ENCODE results near the gene RYR1.
"Not testable (repeated sequence)": the region's sequence is repeated elsewhere in the genome, so short reads cannot be mapped to it uniquely, and the experiment has no call there.

Gene RYR1

DNA sequence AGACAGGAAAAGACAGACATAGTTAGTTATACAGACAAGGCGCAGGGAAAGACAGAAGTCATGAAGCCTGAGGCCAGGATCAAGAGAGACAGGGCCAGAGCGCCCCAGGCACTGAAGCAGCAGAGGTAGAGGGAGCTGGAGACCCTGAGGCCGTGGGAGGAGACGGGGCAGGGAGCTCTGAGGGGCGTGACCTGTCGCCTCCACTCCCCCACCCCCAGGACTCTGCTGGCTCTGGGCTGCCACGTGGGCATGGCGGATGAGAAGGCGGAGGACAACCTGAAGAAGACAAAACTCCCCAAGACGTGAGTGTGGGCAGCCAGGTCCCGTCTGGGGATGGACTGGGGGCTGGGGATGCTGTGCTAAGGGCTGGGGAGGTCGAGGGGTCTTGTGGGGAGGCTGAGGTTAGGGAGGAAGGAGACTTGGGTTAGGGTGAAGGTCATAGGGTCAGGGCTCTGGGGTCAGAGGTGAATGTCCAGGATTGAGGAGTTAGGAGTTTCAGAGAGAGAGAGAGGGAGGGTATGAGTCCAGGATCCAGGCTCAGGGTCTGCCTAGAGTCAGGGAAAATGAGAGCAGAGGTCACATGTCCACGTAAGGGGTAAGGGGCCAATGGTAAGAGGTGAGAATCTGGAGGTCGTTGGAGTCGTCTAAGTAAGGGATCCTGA is 31.1 kb downstream of the RYR1 start:
- DNase-seq = no peak

DNA sequence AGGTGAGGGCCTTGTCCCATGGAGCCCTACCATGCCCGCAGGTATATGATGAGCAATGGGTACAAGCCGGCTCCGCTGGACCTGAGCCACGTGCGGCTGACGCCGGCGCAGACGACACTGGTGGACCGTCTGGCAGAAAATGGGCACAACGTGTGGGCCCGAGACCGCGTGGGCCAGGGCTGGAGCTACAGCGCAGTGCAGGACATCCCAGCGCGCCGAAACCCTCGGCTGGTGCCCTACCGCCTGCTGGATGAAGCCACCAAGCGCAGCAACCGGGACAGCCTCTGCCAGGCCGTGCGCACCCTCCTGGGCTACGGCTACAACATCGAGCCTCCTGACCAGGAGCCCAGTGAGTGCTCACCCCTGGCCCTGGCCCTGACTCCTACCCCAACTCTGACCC is 32.6 kb downstream of the RYR1 start:
- DNase-seq = no peak

DNA sequence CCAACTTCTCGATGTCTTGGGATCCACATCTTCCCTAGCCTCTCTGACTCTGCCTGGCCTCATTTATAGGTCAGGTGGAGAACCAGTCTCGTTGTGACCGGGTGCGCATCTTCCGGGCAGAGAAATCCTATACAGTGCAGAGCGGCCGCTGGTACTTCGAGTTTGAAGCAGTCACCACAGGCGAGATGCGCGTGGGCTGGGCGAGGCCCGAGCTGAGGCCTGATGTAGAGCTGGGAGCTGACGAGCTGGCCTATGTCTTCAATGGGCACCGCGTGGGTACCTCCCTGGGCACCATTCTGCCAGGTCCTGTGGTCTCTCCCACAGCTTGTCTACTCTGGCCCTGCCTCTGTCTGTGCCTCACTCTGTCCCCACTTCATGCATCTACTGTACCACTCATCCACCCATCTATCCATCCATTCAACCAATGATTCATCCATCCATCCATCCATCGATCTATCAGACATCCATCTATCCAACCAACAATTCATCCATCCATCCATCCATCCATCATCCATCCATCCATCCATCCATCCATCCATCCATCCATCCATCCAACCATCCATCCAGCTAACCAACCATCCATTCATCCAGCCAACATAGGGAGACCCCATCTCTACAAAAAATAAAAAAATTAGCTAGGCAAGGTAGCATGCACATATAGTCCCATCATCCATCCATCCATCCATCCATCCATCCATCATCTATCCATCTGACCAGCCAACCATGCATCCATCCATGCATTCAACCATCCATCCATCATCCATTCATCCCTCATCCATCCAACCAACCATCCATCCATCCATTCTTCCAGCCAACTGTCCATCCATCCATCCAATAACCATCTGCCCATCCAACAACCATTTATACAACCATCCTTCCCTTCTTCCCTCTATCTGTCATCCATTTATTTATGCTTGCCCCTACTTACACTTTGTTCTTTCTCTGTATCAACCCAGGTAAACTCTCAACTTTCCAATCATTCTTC is 34.3 kb downstream of the RYR1 start:
- no peak for DNase-seq

DNA sequence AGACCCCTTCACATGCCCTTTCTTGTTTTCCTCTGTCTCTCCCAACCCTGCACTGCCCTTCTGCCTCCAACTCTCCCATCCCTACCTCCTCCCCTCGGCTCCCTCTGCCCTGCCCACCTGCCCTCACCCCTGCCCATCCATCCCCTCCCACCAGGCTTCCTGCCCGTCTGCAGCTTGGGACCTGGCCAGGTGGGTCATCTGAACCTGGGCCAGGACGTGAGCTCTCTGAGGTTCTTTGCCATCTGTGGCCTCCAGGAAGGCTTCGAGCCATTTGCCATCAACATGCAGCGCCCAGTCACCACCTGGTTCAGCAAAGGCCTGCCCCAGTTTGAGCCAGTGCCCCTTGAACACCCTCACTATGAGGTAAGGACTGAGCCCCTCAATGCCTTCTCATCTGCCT is 35.7 kb downstream of the RYR1 start:
- no peak for DNase-seq

DNA sequence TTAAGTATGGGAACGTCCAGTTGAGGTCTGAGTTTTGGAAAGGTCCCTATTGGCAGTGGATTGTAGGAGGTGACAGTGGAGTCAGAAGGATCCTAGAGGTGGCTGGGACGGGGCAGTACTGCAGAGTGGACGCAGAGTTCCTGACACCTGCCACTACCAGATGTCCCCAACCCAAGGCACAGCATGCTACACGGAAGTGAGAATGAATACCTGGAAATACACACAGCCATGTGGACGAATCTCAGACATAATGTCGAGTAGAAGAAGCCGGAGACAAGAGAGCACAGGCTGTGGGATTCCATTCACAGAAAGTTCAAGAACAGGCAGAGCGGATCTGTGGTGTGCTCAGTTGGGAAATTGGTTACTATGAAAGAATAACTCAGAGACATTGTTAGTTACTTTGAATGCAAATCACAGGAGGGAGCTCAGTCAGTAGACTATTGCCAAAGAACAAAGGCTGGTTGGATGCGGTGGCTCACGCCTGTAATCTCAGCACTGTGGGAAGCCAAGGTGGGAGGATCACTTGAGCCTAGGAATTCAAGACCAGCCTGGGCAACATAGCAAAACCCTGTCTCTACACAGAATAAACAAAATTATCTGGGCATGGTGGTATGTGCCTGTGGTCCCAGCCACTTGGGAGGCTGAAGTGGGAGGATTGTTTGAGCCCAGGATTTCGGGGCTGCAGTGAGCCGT is 37.4 kb downstream of the RYR1 start:
- no peak for DNase-seq

DNA sequence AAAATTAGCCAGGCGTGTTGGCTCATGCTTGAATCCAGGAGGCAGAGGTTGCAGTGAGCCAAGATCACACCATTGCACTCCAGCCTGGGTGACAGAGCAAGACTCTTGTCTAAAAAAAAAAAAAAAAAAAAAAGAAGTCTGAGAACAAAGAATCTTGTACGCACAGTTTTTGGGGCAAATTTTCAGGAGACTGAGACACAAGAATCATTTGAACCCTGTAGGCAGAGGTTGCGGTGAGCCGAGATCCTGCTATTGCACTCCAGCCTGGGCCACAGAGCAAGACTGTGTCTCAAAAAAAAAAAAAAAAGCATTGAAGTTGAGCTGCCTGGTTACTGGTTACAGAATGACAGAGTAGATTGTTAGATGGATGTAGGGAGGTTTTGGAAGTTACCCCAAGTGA is 39.2 kb downstream of the RYR1 start:
- not testable (repeated sequence) for DNase-seq

DNA sequence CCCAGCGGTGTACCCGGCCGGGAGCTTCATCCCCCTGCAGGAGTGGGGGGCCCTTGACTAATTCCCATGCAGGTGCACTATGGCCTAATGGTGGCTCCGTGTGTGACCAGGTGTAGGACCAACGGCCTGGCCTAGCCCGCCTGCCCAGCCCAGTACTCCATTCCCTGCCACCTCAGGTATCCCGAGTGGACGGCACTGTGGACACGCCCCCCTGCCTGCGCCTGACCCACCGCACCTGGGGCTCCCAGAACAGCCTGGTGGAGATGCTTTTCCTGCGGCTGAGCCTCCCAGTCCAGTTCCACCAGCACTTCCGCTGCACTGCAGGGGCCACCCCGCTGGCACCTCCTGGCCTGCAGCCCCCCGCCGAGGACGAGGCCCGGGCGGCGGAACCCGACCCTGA is 39.7 kb downstream of the RYR1 start:
- DNase-seq = no peak

DNA sequence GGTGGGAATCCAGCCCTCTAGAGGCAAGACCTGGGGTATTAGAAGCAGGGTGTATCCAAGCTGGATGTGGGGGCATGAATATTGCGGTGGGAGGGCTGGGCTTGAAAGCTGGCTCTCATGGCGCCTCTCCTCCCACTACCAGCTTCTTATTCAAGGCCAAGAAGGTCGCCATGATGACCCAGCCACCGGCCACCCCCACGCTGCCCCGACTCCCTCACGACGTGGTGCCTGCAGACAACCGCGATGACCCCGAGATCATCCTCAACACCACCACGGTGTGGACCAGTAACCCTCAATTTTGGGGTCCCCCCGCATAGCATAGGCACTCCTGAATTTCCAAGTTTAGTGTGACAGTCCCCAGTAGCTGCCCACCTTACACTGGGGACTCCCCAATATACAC is 41.7 kb downstream of the RYR1 start:
- no peak for DNase-seq

DNA sequence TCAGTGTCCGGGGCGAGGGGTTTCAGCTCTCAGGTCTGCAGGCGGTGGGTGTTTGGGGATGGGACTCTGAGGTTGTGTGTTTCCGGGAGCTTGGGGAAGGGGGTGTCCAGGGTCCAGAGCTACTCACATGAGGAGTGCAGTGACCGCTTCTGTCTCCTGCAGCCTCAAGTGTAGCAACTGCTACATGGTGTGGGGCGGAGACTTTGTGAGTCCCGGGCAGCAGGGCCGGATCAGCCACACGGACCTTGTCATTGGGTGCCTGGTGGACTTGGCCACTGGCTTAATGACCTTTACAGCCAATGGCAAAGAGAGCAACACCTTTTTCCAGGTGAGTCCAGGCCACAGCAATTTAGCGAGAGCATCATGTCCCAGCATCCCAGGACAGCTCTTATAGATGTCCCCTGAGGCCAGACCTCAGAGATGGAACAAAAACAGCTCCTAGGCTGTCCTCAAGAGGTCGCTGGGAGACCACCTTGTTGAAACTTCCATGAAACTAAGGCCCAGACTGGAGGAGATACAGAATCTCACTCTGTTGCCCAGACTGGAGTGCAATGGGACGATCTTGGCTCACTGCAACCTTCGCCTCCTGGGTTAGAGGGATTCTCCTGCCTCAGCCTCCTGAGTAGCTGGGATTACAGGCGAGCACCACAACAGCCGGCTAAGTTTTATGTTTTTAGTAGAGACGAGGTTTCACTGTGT is 44.9 kb downstream of the RYR1 start:
- no peak for DNase-seq

DNA sequence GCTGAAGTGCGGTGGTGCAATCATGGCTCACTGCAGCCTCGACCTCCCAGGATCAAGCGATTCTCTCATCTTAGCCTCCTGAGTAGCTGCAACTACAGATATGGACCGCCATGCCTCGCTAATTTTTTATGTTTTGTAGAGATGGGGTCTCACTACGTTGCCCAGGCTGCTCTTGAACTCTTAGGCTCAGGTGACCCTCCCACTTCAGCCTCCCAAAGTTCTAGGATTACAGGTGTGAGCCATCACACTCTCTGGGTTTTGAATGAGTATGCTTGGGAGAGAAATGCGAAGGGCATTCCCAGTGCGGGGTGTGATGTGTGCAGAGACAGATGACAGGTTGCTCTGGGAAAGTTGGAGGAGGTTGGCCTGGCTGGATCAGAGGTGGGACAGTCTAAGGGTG is 49.0 kb downstream of the RYR1 start:
- no peak for DNase-seq

DNA sequence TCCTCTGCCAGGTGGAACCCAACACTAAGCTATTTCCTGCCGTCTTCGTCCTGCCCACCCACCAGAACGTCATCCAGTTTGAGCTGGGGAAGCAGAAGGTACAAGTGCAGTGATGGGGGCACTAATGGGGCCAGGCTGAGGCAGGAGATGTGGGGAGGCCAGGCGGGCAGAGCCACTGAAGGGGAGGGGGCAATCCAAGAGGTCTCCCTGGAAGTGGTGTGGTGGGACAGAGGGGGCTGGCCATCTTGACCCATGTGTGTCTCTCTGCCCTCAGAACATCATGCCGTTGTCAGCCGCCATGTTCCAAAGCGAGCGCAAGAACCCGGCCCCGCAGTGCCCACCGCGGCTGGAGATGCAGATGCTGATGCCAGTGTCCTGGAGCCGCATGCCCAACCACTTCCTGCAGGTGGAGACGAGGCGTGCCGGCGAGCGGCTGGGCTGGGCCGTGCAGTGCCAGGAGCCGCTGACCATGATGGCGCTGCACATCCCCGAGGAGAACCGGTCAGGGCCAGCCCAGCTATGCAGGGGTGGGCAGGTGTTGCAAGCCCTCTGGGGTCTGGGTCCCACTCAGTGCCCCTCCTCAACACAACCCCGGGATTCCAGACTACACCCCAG is 49.6 kb downstream of the RYR1 start:
- DNase-seq = no peak

DNA sequence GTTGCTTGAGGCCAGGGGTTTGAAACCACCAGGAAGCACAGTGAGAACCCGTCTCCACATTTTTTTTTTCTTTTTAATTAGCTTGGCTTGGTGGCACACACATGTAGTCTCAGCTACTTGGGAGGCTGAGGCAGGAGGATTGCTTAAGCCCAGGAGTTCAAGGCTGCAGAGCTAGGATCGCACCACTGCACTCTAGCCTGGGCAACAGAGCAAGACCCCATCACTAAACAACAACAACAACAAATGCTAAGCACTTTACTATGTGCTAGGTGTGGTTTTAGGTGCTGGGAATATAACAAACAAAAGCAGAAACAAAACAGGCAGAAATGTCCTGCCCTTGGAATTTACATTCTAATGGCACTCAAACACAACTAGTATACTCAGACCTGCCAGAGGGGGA is 51.3 kb downstream of the RYR1 start:
- DNase-seq = no peak

DNA sequence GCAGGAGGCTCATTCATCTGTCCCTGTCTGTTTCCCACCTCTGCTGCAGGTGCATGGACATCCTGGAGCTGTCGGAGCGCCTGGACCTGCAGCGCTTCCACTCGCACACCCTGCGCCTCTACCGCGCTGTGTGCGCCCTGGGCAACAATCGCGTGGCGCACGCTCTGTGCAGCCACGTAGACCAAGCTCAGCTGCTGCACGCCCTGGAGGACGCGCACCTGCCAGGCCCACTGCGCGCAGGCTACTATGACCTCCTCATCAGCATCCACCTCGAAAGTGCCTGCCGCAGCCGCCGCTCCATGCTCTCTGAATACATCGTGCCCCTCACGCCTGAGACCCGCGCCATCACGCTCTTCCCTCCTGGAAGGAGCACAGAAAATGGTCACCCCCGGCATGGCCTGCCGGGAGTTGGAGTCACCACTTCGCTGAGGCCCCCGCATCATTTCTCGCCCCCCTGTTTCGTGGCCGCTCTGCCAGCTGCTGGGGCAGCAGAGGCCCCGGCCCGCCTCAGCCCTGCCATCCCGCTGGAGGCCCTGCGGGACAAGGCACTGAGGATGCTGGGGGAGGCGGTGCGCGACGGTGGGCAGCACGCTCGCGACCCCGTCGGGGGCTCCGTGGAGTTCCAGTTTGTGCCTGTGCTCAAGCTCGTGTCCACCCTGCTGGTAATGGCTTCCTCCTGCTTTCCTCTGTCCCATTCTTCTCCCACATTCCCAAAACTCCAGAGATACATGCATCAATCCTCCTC is 52.2 kb downstream of the RYR1 start:
- no peak for DNase-seq

DNA sequence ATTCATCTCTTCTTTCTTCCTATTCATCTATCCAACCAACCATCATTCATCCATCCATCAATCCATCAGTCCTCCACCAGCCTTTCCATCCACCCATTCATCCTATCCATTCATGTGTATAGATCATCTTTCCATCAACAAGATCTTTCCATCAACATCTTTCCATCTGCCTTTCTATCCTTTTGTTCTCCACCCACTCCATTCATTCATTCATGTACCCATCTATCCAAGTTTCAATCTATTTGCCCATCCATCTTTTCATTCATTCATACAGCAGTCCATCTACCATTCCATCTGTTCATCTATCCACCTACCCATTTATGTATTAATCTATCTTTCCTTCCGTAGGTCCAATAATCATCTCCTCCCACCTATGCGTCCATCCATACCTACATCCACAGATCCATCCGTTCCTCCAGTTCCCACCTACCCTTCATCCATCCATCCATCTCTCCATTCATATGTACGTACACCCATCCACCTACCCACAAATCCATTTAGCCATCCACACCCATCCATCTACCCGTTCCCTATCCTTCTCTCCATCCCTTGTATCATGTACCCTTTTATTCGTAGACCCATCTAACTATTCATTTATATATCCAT is 53.3 kb downstream of the RYR1 start:
- DNase-seq = no peak

DNA sequence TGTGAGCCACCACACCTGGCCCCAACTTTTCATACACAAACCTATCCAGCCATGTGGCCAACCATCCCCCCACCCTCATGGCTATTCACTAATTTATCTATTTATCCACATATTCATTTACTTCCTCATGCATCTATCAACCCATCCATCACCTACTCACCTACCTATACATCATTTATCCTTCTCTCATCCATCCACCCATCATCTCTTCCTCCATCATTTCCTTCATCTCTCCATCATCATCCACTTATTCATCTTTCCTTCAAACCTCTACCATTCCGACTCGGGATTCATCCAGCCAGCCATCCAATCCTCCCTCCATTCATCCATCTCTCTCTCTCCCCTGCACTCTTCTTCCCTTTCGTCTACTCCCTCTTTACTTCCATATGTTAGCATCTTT is 54.6 kb downstream of the RYR1 start:
- DNase-seq = no peak

DNA sequence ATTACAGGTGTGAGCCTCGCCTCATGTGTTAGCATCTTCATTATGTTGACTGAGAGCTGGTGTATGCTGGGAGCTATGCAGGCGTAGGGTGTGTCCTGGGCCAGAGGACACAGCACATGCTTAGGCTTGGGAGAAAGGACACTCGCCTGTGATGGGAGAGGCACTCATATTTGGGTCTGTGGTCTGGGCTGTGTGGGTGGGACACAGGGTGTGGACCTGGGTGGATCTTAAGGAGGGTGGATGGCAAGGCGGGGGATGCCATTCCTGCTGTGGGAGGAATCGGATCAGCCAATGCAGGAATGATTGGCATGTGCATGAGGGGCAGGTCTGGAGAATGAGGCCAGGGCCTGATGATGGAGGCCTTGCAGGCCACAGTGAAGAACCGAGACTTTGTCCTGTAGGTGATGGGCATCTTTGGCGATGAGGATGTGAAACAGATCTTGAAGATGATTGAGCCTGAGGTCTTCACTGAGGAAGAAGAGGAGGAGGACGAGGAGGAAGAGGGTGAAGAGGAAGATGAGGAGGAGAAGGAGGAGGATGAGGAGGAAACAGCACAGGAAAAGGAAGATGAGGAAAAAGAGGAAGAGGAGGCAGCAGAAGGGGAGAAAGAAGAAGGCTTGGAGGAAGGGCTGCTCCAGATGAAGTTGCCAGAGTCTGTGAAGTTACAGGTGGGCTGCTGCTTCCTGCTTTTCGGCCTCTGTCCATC is 55.4 kb downstream of the RYR1 start:
- no peak for DNase-seq

DNA sequence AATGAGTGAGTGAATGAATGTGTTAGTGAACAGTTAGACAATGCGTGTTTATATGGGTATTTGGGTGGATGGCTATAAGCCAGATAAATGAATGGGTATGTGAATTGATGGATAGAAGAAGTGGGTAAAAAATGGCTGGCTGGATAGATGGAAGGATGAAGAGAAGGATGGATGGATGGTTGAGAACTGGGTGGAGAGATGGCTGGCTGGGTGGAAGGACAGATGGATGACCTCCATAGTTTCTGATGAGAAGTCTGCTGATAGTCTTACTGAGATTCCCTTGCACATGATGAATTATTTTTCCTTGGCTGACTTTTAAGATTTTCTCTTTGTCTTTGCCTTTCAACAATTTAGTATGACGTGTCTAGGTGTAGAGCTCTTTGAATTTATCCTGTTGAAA is 57.4 kb downstream of the RYR1 start:
- no peak for DNase-seq

DNA sequence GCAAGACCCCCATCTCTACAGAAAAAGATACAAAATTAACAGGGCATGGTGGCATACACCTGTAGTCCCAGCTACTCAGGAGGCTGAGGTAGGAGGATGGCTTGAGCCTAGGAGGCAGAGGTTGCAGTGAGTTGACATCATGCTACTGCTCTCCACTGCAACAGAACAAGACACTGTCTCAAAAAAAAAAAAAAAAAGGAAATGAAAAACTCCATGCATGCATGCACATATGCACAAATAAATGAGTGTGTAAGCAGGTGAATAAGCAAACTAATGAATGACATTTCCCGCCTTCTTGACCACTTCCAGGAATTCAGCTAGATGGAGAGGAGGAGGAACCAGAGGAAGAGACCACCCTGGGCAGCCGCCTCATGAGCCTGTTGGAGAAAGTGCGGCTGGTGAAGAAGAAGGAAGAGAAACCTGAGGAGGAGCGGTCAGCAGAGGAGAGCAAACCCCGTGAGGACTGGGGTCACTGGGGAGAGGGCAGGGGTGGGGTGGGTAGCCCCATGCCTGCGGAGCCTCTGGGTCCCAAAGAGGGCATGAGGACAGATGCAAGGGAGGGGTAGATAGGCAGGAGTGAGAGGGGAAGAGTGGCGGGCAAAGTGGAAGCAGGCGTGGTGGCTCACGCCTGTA is 58.8 kb downstream of the RYR1 start:
- no peak for DNase-seq

DNA sequence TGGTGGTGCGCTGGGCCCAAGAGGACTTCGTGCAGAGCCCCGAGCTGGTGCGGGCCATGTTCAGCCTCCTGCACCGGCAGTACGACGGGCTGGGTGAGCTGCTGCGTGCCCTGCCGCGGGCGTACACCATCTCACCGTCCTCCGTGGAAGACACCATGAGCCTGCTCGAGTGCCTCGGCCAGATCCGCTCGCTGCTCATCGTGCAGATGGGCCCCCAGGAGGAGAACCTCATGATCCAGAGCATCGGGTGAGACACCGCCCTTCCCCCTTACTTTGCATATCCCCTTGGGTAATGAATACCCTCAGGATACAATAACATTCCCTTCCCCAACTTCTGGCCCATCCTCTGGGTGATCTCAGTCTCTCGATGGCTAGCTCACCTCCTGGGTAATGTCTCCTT is 60.9 kb downstream of the RYR1 start:
- DNase-seq = no peak

DNA sequence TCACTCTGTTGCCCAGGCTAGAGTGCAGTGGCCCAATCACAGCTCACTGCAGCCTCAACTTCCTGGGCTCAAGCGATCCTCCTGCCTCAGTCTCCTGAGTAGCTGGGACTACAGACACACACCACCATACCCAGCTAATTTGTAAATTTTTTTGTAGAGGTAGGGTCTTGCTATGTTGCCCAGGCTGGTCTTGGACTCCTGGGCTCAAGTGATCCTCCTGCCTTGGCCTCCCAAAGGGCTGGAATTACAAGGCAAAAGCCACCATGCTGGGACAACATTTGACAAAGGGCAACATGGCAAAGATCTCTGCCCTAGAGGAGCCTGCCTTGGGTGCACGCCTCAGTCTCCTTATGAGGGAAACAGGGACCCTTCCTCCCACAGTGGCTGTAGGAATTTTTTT is 61.9 kb downstream of the RYR1 start:
- not testable (repeated sequence) for DNase-seq

Measured in NCI-H2081 (cell line).